Ascending aorta (tissue), 2 donors: ENCODE data around the gene DCXR. TPM values are rescaled to one million over a fixed set of nuclear protein-coding genes. Genes with fewer than 3 reads are reported as not detected.

Experiments used
- DNase-seq, 2 donors: peaks; one replicate each; pipeline ENCODE4 v3.0.0-alpha.2; 2019; ENCODE audit warnings: low spot score in 2 of 2
- H3K27ac ChIP-seq, 2 donors: fragments of 200-600 bp; sonication (generic); one replicate each; pipeline ENCODE4 v1.5.1; 2016 to 2017; ENCODE audit warnings: mild to moderate bottlenecking in 1 of 2
- H3K27me3 ChIP-seq: fragments of 200-600 bp; sonication (generic); one replicate; pipeline ENCODE4 v1.5.1; 2017
- H3K36me3 ChIP-seq, 2 donors: fragments of 200-600 bp; sonication (generic); one replicate each; pipeline ENCODE4 v1.5.1; 2016
- H3K4me1 ChIP-seq, 2 donors: fragments of 200-600 bp; sonication (generic); one replicate each; pipeline ENCODE4 v1.5.1; 2016 to 2017; ENCODE audit warnings: mild to moderate bottlenecking in 1 of 2
- H3K4me3 ChIP-seq, 2 donors: fragments of 200-600 bp; sonication (generic); one replicate each; pipeline ENCODE4 v1.5.1; 2016 to 2017; ENCODE audit warnings: mild to moderate bottlenecking in 1 of 2
- H3K9me3 ChIP-seq, 2 donors: fragments of 200-600 bp; sonication (generic); one replicate each; pipeline ENCODE4 v1.5.1; 2016
- CTCF ChIP-seq, 3 experiments: fragments of 200-600 bp in 2 of 3; fragments of 450-650 bp in 1 of 3; sonication (generic) in 2 of 3; IDR thresholded peaks; one replicate each; pipeline ENCODE4 v1.5.1; 2016 to 2019; ENCODE audit warnings: antibody characterized with exemption in 3 of 3, mild to moderate bottlenecking in 1 of 3, moderate library complexity in 1 of 3
- intact Hi-C: fragments of 100-400 bp; cut with DNase I; formaldehyde crosslinking; loops from one replicate; pipeline ENCODE4 v1.15.1; 2023
- total RNA-seq: library from RNA; depleted of rRNA; stranded (reverse); fragments of >200 nt; gene quantifications from one replicate; pipeline ENCODE4 v1.1.0, GENCODE V29; 2016

DCXR gene
- total RNA-seq, 1 donor from 2014 or later = 160 TPM

DNA sequence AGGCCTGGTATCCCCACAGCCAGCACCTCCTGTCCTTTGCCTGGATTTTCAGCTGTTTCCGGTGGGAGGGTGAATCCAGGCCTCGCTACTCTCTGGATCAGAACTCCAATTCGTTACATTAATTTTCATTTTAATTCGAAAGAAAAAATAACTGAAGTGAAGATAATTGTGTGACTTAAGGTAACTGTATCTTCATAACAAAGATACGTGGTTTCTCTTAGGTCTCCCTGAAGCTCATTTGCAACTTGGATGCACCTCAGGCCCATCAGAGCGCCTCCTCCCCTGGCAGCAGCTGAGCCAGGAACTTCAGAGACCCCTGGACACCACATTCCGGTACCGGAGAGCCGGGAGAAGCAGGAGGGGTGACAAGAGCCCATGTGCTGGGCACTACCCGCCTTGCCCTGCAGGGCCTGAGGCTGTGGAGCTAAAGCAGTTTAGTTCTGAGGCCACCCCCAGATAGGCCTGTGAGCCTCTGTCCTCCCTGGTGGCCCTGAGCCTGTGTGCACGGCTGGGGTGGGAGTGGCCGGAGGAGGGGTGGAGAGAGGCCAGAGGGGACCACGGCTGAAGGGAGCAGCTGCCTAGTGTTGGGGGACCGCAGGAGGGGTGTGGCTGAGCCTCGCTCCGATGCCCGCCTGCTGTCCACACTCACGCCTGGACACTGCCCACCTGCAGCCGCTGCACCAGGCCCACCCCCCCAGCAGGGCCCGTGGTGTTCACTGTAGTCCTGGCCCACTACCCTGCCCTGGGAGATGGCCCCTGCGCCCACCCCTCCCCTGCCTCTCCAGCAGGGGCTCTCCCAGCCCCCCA is 39.5 kb upstream of the DCXR start:
- Histone ChIP-seq H3K9me3 (no peaks in the 10 kb centered on the region), H3K27me3 (no peaks in the 10 kb centered on the region), H3K36me3 (peaks cover 27 to 36% of the 10 kb centered on the region in 2 donors), H3K27ac (no peak overlapping the region), H3K4me1 (no peaks in the 10 kb centered on the region), H3K4me3 (no peak overlapping the region)
- no peak for TF ChIP-seq CTCF (IDR thresholded peaks at IDR 0.05)
- intact Hi-C loops = no loop called here
- DNase-seq = no peak

DNA sequence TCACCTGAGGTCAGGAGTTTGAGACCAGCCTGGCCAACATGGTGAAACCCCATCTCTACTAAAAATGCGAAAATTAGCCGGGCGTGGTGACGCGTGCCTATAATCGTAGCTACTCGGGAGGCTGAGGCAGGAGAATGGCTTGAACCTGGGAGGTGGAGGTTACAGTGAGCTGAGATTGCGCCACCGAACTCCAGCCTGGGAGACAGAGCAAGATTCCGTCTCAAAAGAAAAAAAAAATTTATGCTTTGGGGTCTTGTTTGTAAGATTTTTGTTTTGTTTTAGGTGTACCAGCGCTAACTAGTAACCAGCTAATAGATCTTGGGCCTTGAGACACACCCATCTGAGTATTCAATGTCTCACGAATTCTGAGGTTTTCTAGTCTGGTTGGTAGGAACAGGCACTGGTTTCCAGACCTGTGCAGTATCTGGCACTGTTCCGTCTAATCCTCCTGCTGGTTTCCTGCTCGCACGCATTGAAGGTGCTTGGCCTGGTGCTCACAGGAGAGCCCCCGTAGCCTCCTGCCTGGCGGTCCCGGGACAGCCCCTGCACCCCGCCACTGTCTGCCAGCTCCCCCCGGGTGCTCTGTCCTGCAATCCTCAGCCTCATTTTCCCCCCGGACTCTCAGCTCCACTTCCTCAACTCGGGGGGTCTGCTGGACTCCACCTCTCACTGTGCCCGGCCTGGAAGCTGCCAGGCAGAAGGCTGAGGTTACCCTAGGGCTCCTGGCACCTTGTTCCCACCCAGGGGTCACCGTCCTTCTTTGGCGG is 38.7 kb upstream of the DCXR start:
- no peak for TF ChIP-seq CTCF (IDR thresholded peaks at IDR 0.05)
- Histone ChIP-seq H3K27me3 (no peaks in the 10 kb centered on the region), H3K36me3 (peaks cover 19 to 30% of the 10 kb centered on the region in 2 donors), H3K4me3 (no peak overlapping the region), H3K27ac (no peak overlapping the region), H3K4me1 (no peaks in the 10 kb centered on the region), H3K9me3 (no peaks in the 10 kb centered on the region)
- DNase-seq = no peak
- intact Hi-C loops = no loop called here

DNA sequence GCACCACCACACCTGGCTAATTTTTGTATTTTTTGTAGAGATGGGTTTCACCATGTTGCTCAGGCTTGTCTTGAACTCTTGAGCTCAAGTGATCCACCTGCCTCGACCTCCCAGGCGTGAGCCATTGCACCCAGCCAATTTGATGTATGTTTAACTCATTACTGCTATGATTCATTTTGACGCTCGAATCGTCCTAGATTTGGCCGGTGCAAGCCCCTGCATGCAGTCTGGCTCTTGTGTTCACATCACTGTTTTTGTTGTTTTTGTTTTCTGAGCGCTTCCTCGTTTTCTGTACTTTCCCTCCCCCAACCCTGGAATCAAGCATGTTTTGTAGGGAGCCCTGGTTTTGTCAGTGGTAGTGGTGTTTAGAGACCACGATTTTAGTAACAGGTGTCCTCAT is 35.9 kb upstream of the DCXR start:
- TF ChIP-seq CTCF (IDR thresholded peaks at IDR 0.05) = no peak
- no peaks in the 10 kb centered on the region for H3K27me3 ChIP-seq
- no peak overlapping the region for H3K27ac ChIP-seq
- no peaks in the 10 kb centered on the region for H3K4me1 ChIP-seq
- intact Hi-C loops = no loop called here
- H3K9me3 ChIP-seq = no peaks in the 10 kb centered on the region
- peaks cover 0 to 2% of the 10 kb centered on the region in 2 donors for H3K36me3 ChIP-seq
- no peak overlapping the region for H3K4me3 ChIP-seq
- DNase-seq = no peak

- intact Hi-C loops = no loop called here
- no peaks in the 10 kb centered on the region for H3K27me3 ChIP-seq
- H3K4me1 ChIP-seq = no peaks in the 10 kb centered on the region
- no peaks in the 10 kb centered on the region for H3K36me3 ChIP-seq
- no peak overlapping the region for H3K4me3 ChIP-seq
- no peak for TF ChIP-seq CTCF (IDR thresholded peaks at IDR 0.05)
- H3K9me3 ChIP-seq = no peaks in the 10 kb centered on the region
- no peak overlapping the region for H3K27ac ChIP-seq
- no peak for DNase-seq
These were observed 35.3 kb upstream of the DCXR start for GRCh38 chr17:82072827-82073226.

DNA sequence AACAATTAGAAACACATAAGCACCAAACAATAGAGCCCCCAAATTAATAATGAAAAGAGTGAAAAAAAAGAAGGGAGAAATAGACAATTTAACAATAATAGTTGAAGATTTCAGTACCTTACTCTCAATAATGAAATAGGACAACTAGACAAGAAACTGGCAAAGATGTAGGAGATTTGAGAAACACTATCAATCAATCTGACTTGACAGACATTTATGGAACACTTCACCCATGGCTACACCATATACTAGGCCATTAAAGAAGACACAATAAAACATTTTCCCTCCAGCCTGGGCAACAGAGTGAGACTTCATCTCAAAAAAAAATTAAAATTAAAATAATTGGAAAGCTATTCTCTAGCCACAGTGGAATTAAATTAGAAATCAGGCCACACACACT is 33.1 kb upstream of the DCXR start:
- intact Hi-C loops = no loop called here
- H3K4me3 ChIP-seq = no peak overlapping the region
- no peak overlapping the region for H3K27ac ChIP-seq
- TF ChIP-seq CTCF (IDR thresholded peaks at IDR 0.05) = no peak
- H3K4me1 ChIP-seq = peaks cover 4 to 6% of the 10 kb centered on the region in 2 donors
- no peaks in the 10 kb centered on the region for H3K36me3 ChIP-seq
- no peak for DNase-seq
- H3K27me3 ChIP-seq = no peaks in the 10 kb centered on the region
- H3K9me3 ChIP-seq = no peaks in the 10 kb centered on the region
